Endothelial cell of umbilical vein (primary cell): ENCODE data around the gene UTS2R. TPM values are rescaled to one million over a fixed set of nuclear protein-coding genes. Genes with fewer than 3 reads are reported as not detected.

Experiments used
- BruUV-seq: library from RNA; stranded (reverse); fragments of 400-500 nt; replicated peaks from 2 replicates; lab custom pipeline; 2021; lab: Mats Ljungman, UMichigan
- CTCF ChIA-PET: fragments of 300-600, 350-600 bp; sonication (Branson Sonifier 250); formaldehyde crosslinking; loops from one replicate; lab custom pipeline; 2021; ENCODE audit warnings: antibody characterized with exemption, inconsistent platforms; lab: Charles Lee
- POLR2A ChIA-PET: fragments of 300-600, 350-600 bp; sonication (Branson Sonifier 250); formaldehyde crosslinking; loops from one replicate; lab custom pipeline; 2021; ENCODE audit warnings: antibody characterized with exemption, inconsistent platforms; lab: Charles Lee
- DNase-seq: peaks from one replicate; pipeline ENCODE4 v3.0.0-alpha.2; 2011; ENCODE audit warnings: low read depth, low spot score
- FAIRE-seq: peaks from 2 replicates; lab custom pipeline; 2011; peaks lifted over from hg19 to GRCh38; lab: Jason Lieb, UNC
- H2AFZ ChIP-seq: 2 replicates; pipeline ENCODE4 v1.6.0; 2012; ENCODE audit warnings: low read depth, low read length, control low read depth, inconsistent platforms
- H3K27ac ChIP-seq: 2 replicates; pipeline ENCODE4 v1.5.1; 2011; ENCODE audit warnings: low read depth, mild to moderate bottlenecking, control low read depth, low read length, moderate library complexity; ENCODE audit not compliant: insufficient read depth
- H3K27me3 ChIP-seq, 2 experiments: 2 replicates each; pipeline versions ENCODE4 v1.6.0 to v1.6.1; 2011; ENCODE audit warnings: low read length in 2 of 2, mixed read lengths in 1 of 2; ENCODE audit not compliant: control insufficient read depth in 2 of 2, insufficient read depth in 2 of 2
- H3K36me3 ChIP-seq, 2 experiments: 2 replicates in 1 of 2; 3 replicates in 1 of 2; pipeline ENCODE4 v1.5.1; 2011; ENCODE audit warnings: low read length in 2 of 2, mild to moderate bottlenecking in 1 of 2, moderate library complexity in 1 of 2; ENCODE audit not compliant: control insufficient read depth in 2 of 2, insufficient read depth in 2 of 2; ENCODE audit errors: extremely low read depth in 1 of 2
- H3K4me1 ChIP-seq: 3 replicates; pipeline ENCODE4 v1.5.1; 2011; ENCODE audit warnings: mild to moderate bottlenecking, low read length; ENCODE audit not compliant: control insufficient read depth, insufficient read depth; ENCODE audit errors: extremely low read depth
- H3K4me2 ChIP-seq: 2 replicates; pipeline ENCODE4 v1.6.1; 2011; ENCODE audit warnings: low read length, control low read depth, mixed read lengths; ENCODE audit not compliant: insufficient read depth
- H3K4me3 ChIP-seq, 3 experiments: fragments of 200-600 bp in 1 of 3; sonication (generic), shearing (Covaris generic) in 1 of 3; replicated peaks in 1 of 3; 2 replicates each; pipeline ENCODE4 v1.5.1; 2011 to 2016; ENCODE audit warnings: control low read depth in 3 of 3, low read length in 3 of 3, mild to moderate bottlenecking in 2 of 3, inconsistent platforms in 1 of 3, low read depth in 1 of 3, moderate library complexity in 1 of 3; ENCODE audit not compliant: insufficient read depth in 1 of 3
- H3K79me2 ChIP-seq: 2 replicates; pipeline ENCODE4 v1.6.0; 2012; ENCODE audit warnings: low read length, inconsistent platforms; ENCODE audit not compliant: control insufficient read depth, insufficient read depth
- H3K9ac ChIP-seq: replicated peaks from 2 replicates; pipeline ENCODE3; 2011; ENCODE audit warnings: low read length, control low read depth; ENCODE audit not compliant: insufficient read depth; ENCODE audit errors: extremely low read depth
- H3K9me1 ChIP-seq: replicated peaks from 3 replicates; pipeline ENCODE4 v1.6.0; 2011; ENCODE audit warnings: mild to moderate bottlenecking, low read length; ENCODE audit not compliant: control insufficient read depth, insufficient read depth; ENCODE audit errors: extremely low read depth
- H3K9me3 ChIP-seq: replicated peaks from 2 replicates; pipeline ENCODE4 v1.5.1; 2012; ENCODE audit warnings: low read length, inconsistent platforms; ENCODE audit not compliant: control insufficient read depth, insufficient read depth
- H4K20me1 ChIP-seq: replicated peaks from 2 replicates; pipeline ENCODE3; 2011; ENCODE audit warnings: mild to moderate bottlenecking, low read length; ENCODE audit not compliant: control insufficient read depth, insufficient read depth; ENCODE audit errors: extremely low read depth
- CTCF ChIP-seq, 2 donors: IDR thresholded peaks; 1 replicate in 1 of 2; 2 replicates in 1 of 2; pipeline ENCODE4 v1.5.1; 2011; ENCODE audit warnings: low read length in 2 of 2, mild to moderate bottlenecking in 2 of 2, moderate library complexity in 2 of 2, control low read depth in 1 of 2, inconsistent platforms in 1 of 2, low read depth in 1 of 2; ENCODE audit not compliant: insufficient read depth in 1 of 2; ENCODE audit errors: extremely low read depth in 1 of 2
- EZH2 ChIP-seq: IDR thresholded peaks from 2 replicates; pipeline ENCODE4 v1.6.1; 2012; ENCODE audit warnings: borderline replicate concordance, low read depth, mild to moderate bottlenecking, moderate library complexity, low read length, inconsistent platforms; ENCODE audit not compliant: severe bottlenecking
- FOS ChIP-seq: IDR thresholded peaks from 2 replicates; pipeline ENCODE4 v1.6.1; 2011; ENCODE audit warnings: mild to moderate bottlenecking, low read length, moderate library complexity, borderline replicate concordance; ENCODE audit not compliant: insufficient read depth
- GATA2 ChIP-seq: IDR thresholded peaks from 2 replicates; pipeline ENCODE4 v1.7.0; 2011; ENCODE audit warnings: low read depth, mild to moderate bottlenecking, moderate library complexity, mixed read lengths, low read length; ENCODE audit not compliant: insufficient read length, insufficient read depth
- JUN ChIP-seq: IDR thresholded peaks from 2 replicates; pipeline ENCODE4 v1.6.1; 2011; ENCODE audit warnings: borderline replicate concordance, low read depth; ENCODE audit not compliant: insufficient read length, insufficient read depth
- MAX ChIP-seq: IDR thresholded peaks from 2 replicates; pipeline ENCODE4 v1.6.1; 2011; ENCODE audit not compliant: insufficient read depth, insufficient read length
- MYC ChIP-seq: IDR thresholded peaks from one replicate; pipeline ENCODE4 v1.6.1; 2011; ENCODE audit warnings: mild to moderate bottlenecking, low read depth, low read length
- POLR2A ChIP-seq: IDR thresholded peaks from 2 replicates; pipeline ENCODE4 v1.6.1; 2012; ENCODE audit warnings: low read depth, mild to moderate bottlenecking, control low read depth, low read length
- POLR2AphosphoS5 ChIP-seq: IDR thresholded peaks from 2 replicates; pipeline ENCODE4 v1.6.1; 2012; ENCODE audit warnings: low read depth, mild to moderate bottlenecking, control low read depth, low read length, moderate library complexity; ENCODE audit not compliant: insufficient read depth
- dilution Hi-C: fragments of 300-500 bp; cut with MboI; formaldehyde crosslinking; loops from one replicate; pipeline ENCODE4 v1.15.0; 2019; ENCODE audit warnings: low sequenced_read_pairs; ENCODE audit not compliant: extremely low pct_ligation_motif_present
- intact Hi-C: fragments of 100-400 bp; cut with micrococcal nuclease; formaldehyde crosslinking; loops from one replicate; pipeline ENCODE4 v1.10.0; 2022
- polyA plus RNA-seq, 4 experiments: library from polyadenylated mRNA; depleted of rRNA in 3 of 4; stranded (reverse) in 3 of 4; unstranded in 1 of 4; fragments of >200 nt; gene quantifications; 2 replicates each; pipeline versions ENCODE4 v1.2.1 to v1.2.3, GENCODE V29; 2011 to 2012; ENCODE audit warnings: missing spikeins in 1 of 4
- total RNA-seq: library from RNA; stranded (reverse); gene quantifications from 2 replicates; pipeline ENCODE4 v1.2.3, GENCODE V29; 2021

UTS2R gene
- total and polyA plus RNA-seq, 2 donors (not counting 3 experiments of a cell fraction or from before 2014, with no cell fraction given): not detected

DNA sequence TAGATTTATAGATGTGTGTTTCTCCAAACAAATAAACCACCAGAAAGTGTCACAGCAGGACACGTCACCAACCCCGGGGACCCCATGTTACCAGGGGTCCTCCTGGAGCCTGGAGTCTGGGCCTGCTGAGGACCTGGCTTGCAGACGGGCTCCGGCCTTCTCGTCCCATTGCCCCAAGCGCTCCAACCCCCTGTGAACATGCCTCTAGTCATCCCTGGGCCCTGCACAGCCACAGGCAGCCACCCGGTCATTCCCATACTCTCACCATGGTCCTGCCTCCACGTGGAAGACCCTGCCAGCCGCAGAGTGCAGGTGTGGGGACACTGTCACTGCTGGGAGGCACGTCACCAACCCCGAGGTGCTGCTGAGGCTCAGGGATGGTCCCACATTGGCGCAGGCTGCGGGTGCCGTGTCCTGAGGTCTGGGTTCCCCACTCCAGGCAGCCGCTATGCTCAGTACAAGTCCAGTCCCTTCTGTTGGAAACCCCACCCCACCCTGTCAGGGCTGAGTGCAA, 42.5 kb upstream of the UTS2R start:
- Histone ChIP-seq H4K20me1 (no peaks in the 10 kb centered on the region), H3K27me3 (peaks cover 0 to 2% of the 10 kb centered on the region in 2 experiments), H3K9ac (no peak overlapping the region), H3K27ac (no peak overlapping the region), H3K4me1 (peaks cover under 1% of the 10 kb centered on the region), H2AFZ (no peak overlapping the region), H3K4me3 (no peak overlapping the region), H3K9me3 (no peaks in the 10 kb centered on the region), H3K36me3 (no peaks in the 10 kb centered on the region), H3K79me2 (no peaks in the 10 kb centered on the region), H3K9me1 (no peaks in the 10 kb centered on the region), H3K4me2 (no peak overlapping the region)
- ChIA-PET POLR2A (no interaction called here), CTCF (no interaction called here)
- no TSS peak for BruUV-seq
- dilution Hi-C loops (no loop called here), intact Hi-C loops (no loop called here)
- TF ChIP-seq FOS: no peak
- no peak for TF ChIP-seq MYC
- no peak for TF ChIP-seq CTCF (IDR thresholded peaks at IDR 0.05; ENCODE audit: extremely low read depth in 1 of 2, insufficient read depth in 1 of 2, low read depth in 1 of 2, low read length in 2 of 2)
- no peak for TF ChIP-seq MAX
- TF ChIP-seq GATA2: no peak
- no peak for TF ChIP-seq POLR2AphosphoS5
- no peak for TF ChIP-seq POLR2A
- TF ChIP-seq EZH2: no peak
- TF ChIP-seq JUN: no peak
- DNase-seq (no peak), FAIRE-seq (no peak)
